Fibroblast of peridontal ligament (primary cell): Measurements from ENCODE around the gene DYRK1A.

Source experiments
- DNase-seq: peaks from one replicate; pipeline ENCODE4 v3.0.0-alpha.2; 2010; ENCODE audit errors: extremely low read depth

The DYRK1A gene

GRCh38 chr21:37416914-37417313 lies 50.3 kb downstream of the DYRK1A start:
- no peak for DNase-seq

DNA sequence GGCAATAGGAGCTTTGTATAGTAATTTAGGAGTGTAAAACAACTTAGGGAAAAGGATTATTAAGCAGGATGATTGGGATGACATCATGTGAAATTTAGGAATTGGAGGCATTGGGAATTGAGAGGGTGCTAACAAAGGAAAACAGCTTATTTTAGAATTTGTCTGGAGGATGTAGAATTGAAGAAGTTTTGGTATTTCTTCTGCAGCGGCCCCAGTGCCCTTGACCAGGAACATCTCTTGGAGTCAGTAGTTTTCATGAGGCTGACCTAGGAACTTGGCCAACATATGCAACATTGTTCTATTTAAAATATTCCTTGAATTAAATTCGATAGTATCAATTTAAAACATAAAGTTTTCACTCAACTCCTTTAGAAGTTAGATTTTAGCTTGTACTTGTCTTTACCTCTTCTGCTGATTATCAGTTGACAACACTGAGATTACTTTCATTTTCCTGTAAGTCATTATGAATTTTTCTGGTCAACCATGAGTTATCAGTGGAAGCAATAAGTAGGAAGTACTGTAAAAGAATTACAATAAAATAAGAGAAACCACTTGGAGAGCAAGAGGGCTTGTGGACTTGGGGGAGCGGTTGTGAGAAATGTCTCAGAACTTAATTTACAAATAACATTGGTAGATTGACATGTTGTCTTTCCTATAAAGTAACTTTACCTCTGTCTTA lies 52.8 kb downstream of the DYRK1A start:
- DNase-seq, result peak; percentile 18

- no peak for DNase-seq
Measured at GRCh38 chr21:37421306-37421705, 54.7 kb downstream of the DYRK1A start.

DNA sequence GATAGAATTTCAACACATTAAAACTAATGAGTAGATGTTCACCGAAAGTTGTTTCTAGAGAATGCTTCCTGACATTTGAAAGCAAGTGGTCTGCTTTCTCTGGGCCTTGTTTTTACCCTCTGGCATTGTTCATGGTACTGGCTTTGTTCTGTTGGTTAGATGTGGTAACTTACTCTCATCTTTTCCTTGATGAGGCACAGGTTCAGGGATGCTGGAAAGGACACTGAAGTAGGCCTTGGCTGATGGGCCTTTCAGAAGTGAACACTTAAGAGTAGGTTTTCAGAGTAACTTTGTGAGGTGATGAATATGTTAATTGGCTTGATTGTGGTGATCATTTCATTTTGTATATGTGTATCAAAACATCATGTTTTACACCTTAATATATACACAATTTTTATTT lies 55.8 kb downstream of the DYRK1A start:
- DNase-seq, result no peak

- DNase-seq, result no peak
Measured at GRCh38 chr21:37423103-37423502, 56.5 kb downstream of the DYRK1A start.

GRCh38 chr21:37424396-37424795 lies 57.8 kb downstream of the DYRK1A start:
- no peak for DNase-seq

- no peak for DNase-seq
Measured at GRCh38 chr21:37425001-37425400, 58.4 kb downstream of the DYRK1A start.

- no peak for DNase-seq
Measured at GRCh38 chr21:37425684-37426083, 59.1 kb downstream of the DYRK1A start.

GRCh38 chr21:37427221-37427620 lies 60.6 kb downstream of the DYRK1A start:
- DNase-seq, result no peak

DNA sequence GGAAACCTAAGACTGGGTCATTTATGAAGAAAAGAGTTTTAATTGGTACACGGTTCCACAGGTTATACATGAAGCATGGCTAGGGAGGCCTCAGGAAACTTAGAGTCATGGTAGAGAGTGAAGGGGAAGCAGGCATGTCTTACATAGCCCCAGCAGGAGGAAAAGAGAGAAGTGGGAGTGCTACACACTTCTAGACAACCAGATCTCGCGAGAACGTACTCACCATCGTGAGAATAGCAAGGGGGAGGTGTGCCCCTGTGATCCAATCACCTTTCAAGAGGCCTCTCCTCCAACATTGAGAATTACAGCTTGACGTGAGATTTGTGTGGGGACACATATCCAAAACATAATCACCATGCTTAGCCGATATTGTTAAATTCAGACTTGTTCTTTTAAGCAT lies 62.8 kb downstream of the DYRK1A start:
- no peak for DNase-seq

- DNase-seq, result no peak
Measured at GRCh38 chr21:37430184-37430821, 63.7 kb downstream of the DYRK1A start.

DNA sequence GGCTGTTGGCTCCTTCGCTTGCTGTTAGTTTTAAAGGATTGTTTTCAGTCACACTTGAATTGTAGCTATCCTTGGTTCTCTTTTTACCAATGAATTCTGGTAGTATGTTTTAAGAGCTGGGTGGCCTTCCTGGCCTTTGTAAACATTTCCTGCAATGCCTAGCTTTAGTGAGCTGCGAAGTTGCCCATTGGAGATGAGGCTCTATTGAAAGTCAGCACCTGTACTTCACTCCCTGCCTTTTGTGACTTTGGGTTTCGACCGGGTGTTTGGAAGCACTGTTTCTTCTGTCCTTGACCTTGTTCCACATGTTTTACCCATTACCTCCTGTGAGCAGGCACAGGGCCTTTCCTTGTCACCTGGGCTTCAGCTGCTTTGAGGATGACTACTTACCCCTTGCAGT lies 64.7 kb downstream of the DYRK1A start:
- DNase-seq, result no peak

- no peak for DNase-seq
Measured at GRCh38 chr21:37432710-37433455, 66.3 kb downstream of the DYRK1A start.

- no peak for DNase-seq
Measured at GRCh38 chr21:37433456-37433840, 66.9 kb downstream of the DYRK1A start.

DNA sequence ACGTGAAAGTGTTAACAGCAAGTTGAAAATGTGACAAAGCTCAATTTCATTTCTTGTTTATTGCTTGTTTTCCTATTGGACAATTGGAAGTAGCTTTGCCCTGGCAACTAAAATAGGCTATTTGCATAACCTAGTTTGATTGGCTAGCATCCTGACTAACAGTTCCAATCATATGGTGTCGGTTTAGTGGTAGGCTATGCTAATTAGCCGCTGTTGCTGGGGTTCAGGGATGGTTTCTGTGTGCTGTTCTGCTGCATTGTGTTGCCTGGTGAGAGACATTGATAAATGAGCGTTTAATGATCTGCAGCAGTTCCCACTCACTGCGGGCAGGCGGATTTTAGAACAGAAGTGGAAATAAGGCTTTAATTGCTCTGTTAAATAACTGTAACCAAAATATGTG lies 68.5 kb downstream of the DYRK1A start:
- peak; percentile 89 for DNase-seq

GRCh38 chr21:37435711-37436110 lies 69.1 kb downstream of the DYRK1A start:
- DNase-seq, result peak; percentile 40

DNA sequence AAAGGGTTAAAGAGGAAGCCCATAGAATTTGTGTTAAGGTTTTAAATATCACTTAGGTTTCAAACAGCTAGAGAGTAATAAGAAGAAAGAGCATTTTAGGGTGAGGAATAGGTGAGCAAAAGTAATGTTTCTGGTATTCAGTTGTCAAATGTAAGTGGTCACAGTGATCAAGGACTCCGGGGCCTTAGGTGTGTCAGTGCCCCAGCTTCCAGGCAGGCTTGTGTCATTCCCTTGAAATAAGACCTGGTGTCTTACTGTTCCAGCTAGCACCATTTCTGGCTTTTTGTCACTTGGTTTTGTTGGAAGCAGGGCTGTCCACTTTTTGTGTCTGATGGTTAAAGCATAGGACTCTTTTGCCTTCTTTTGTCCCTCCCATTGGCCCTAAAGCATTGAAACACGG lies 69.6 kb downstream of the DYRK1A start:
- no peak for DNase-seq

DNA sequence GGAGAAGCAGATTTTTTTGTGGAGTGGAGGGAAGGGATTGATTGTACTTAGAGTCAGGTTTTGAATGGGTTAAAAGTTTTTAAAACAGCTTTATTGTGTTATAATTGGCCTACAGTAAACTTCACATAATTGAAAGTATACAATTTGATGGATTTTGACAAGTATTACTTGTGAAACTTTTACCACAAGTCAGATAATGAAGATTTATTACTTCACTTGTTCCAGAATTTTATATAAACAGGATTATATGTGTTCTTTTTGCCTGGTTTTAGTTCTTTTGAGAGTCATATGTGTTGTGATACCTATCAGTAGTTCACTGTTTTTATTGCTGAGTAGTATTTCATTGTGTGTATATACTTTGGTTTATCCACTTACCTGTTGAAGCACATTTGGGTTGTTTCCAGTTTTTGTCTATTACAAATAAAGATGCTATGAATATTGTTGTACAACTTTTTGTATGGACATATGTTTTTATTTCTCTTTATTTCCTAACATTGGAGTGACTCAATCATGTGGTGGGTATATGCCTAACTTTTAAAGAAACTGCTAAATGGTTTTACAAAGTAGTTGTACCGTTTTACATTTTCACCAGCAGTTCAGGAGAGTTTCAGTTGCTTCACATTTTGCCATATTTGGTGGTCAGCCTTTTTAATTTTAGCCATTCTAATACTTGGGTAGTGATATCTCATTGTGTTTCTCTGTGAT lies 71.0 kb downstream of the DYRK1A start:
- DNase-seq, result peak; percentile 58

GRCh38 chr21:37443683-37444082 lies 77.1 kb downstream of the DYRK1A start:
- no peak for DNase-seq

GRCh38 chr21:37445228-37445627 lies 78.7 kb downstream of the DYRK1A start:
- DNase-seq, result peak; percentile 71

GRCh38 chr21:37446552-37446951 lies 80.0 kb downstream of the DYRK1A start:
- no peak for DNase-seq

- no peak for DNase-seq
Measured at GRCh38 chr21:37447288-37447936, 80.8 kb downstream of the DYRK1A start.
